H1 (cell line): ENCODE measurements around the gene NOL4L. TPM values are rescaled to one million over a fixed set of nuclear protein-coding genes. Genes with fewer than 3 reads are reported as not detected.

Experiments
- CTCF ChIA-PET: fragments of 300-600 bp; sonication (Branson Sonifier 250); formaldehyde crosslinking; loops from one replicate; lab custom pipeline; 2021; ENCODE audit not compliant: partially characterized antibody; lab: Charles Lee
- POLR2A ChIA-PET: fragments of 300-600 bp; sonication (Branson Sonifier 250); formaldehyde crosslinking; loops from one replicate; lab custom pipeline; 2021; ENCODE audit warnings: inconsistent platforms; ENCODE audit not compliant: partially characterized antibody; lab: Charles Lee
- DNase-seq, 2 experiments: peaks; one replicate each; pipeline versions ENCODE4 v3.0.0 to v3.0.0-alpha.2; 2010 to 2022; ENCODE audit warnings: low spot score in 2 of 2, low read depth in 1 of 2, mixed read lengths in 1 of 2
- FAIRE-seq: peaks from 2 replicates; lab custom pipeline; 2011; peaks lifted over from hg19 to GRCh38; lab: Jason Lieb, UNC
- H2AFZ ChIP-seq: 2 replicates; pipeline ENCODE4 v1.8.1; 2012; ENCODE audit warnings: low read length, inconsistent platforms
- H2AK5ac ChIP-seq: 2 replicates; pipeline ENCODE4 v1.6.1; 2013; ENCODE audit warnings: low read depth, low read length
- H2BK120ac ChIP-seq: replicated peaks from 2 replicates; pipeline ENCODE3; 2013; ENCODE audit warnings: low read depth, low read length, inconsistent platforms
- H2BK12ac ChIP-seq: 2 replicates; pipeline ENCODE4 v1.6.1; 2013; ENCODE audit warnings: low read depth, low read length
- H2BK15ac ChIP-seq: 2 replicates; pipeline ENCODE4 v1.6.1; 2013; ENCODE audit warnings: low read length
- H2BK20ac ChIP-seq: 2 replicates; pipeline ENCODE4 v1.6.1; 2013; ENCODE audit warnings: low read length
- H2BK5ac ChIP-seq: 2 replicates; pipeline ENCODE4 v1.6.1; 2013; ENCODE audit warnings: low read depth, low read length
- H3K14ac ChIP-seq: 2 replicates; pipeline ENCODE4 v1.6.1; 2013; ENCODE audit warnings: inconsistent platforms; ENCODE audit not compliant: insufficient read length
- H3K18ac ChIP-seq: 2 replicates; pipeline ENCODE4 v1.6.1; 2013; ENCODE audit warnings: low read length; ENCODE audit errors: extremely low read depth
- H3K23ac ChIP-seq: 2 replicates; pipeline ENCODE4 v1.6.1; 2013; ENCODE audit warnings: inconsistent platforms; ENCODE audit not compliant: insufficient read length
- H3K23me2 ChIP-seq: 2 replicates; pipeline ENCODE4 v1.6.1; 2013; ENCODE audit warnings: low read depth, low read length
- H3K27ac ChIP-seq: 2 replicates; pipeline ENCODE4 v1.6.1; 2011; ENCODE audit warnings: low read depth, low read length, inconsistent platforms
- H3K27me3 ChIP-seq, 4 experiments: replicated peaks in 1 of 4; 1 replicate in 1 of 4; 2 replicates in 3 of 4; pipeline versions ENCODE4 v1.6.1 to v1.8.1; 2011 to 2013; ENCODE audit warnings: low read length in 3 of 4, mild to moderate bottlenecking in 3 of 4, inconsistent platforms in 2 of 4, mixed read lengths in 2 of 4, moderate library complexity in 1 of 4; ENCODE audit not compliant: control insufficient read depth in 3 of 4, insufficient read depth in 3 of 4; ENCODE audit errors: extremely low read depth in 1 of 4
- H3K36me3 ChIP-seq, 4 experiments: 2 replicates each; pipeline versions ENCODE4 v1.6.1 to v1.8.1; 2011 to 2013; ENCODE audit warnings: mild to moderate bottlenecking in 4 of 4, low read length in 3 of 4, moderate library complexity in 2 of 4, control low read depth in 1 of 4, inconsistent platforms in 1 of 4; ENCODE audit not compliant: insufficient read depth in 4 of 4, control insufficient read depth in 2 of 4
- H3K4ac ChIP-seq: replicated peaks from 2 replicates; pipeline ENCODE3; 2013; ENCODE audit warnings: low read length, low read depth, mixed read lengths, inconsistent platforms; ENCODE audit not compliant: insufficient read length
- H3K4me1 ChIP-seq, 4 experiments: replicated peaks in 1 of 4; 1 replicate in 1 of 4; 2 replicates in 3 of 4; pipeline versions ENCODE4 v1.6.1 to v1.8.1; 2011 to 2013; ENCODE audit warnings: low read length in 3 of 4, inconsistent platforms in 2 of 4, mixed read lengths in 1 of 4; ENCODE audit not compliant: insufficient read depth in 4 of 4, control insufficient read depth in 3 of 4
- H3K4me2 ChIP-seq, 2 experiments: 2 replicates each; pipeline versions ENCODE4 v1.6.1 to v1.8.1; 2011 to 2013; ENCODE audit warnings: low read depth in 2 of 2, low read length in 2 of 2, control low read depth in 1 of 2, inconsistent platforms in 1 of 2, mild to moderate bottlenecking in 1 of 2; ENCODE audit not compliant: insufficient read depth in 1 of 2
- H3K4me3 ChIP-seq, 4 experiments: fragments of 200-600, 300-600 bp in 1 of 4; sonication (generic), shearing (Covaris generic), sonication (Bioruptor Twin) in 1 of 4; 2 replicates each; pipeline versions ENCODE4 v1.5.1 to v1.8.1; 2011 to 2016; ENCODE audit warnings: low read length in 4 of 4, low read depth in 3 of 4, control low read depth in 2 of 4, inconsistent platforms in 2 of 4, mild to moderate bottlenecking in 2 of 4, mixed read lengths in 1 of 4, moderate library complexity in 1 of 4; ENCODE audit not compliant: insufficient read depth in 2 of 4; ENCODE audit errors: extremely low read depth in 1 of 4
- H3K56ac ChIP-seq: replicated peaks from 2 replicates; pipeline ENCODE3; 2013; ENCODE audit warnings: low read depth, mild to moderate bottlenecking, mixed read lengths, low read length, inconsistent platforms; ENCODE audit not compliant: insufficient read length
- H3K79me1 ChIP-seq: 2 replicates; pipeline ENCODE4 v1.6.1; 2013; ENCODE audit warnings: low read depth, low read length, control low read depth
- H3K79me2 ChIP-seq, 2 experiments: 2 replicates each; pipeline versions ENCODE4 v1.6.1 to v1.8.1; 2012 to 2013; ENCODE audit warnings: low read length in 2 of 2, mild to moderate bottlenecking in 2 of 2, inconsistent platforms in 1 of 2; ENCODE audit not compliant: insufficient read depth in 2 of 2, control insufficient read depth in 1 of 2
- H3K9ac ChIP-seq, 4 experiments: replicated peaks in 1 of 4; 1 replicate in 1 of 4; 2 replicates in 3 of 4; pipeline versions ENCODE4 v1.6.1 to v1.8.1; 2011 to 2013; ENCODE audit warnings: low read depth in 3 of 4, low read length in 3 of 4, control low read depth in 2 of 4, mild to moderate bottlenecking in 2 of 4, moderate library complexity in 2 of 4, inconsistent platforms in 1 of 4; ENCODE audit errors: extremely low read depth in 1 of 4
- H3K9me3 ChIP-seq, 2 experiments: 2 replicates each; pipeline versions ENCODE4 v1.6.1 to v1.8.1; 2012 to 2013; ENCODE audit warnings: mild to moderate bottlenecking in 2 of 2, moderate library complexity in 2 of 2, control low read depth in 1 of 2, inconsistent platforms in 1 of 2, low read depth in 1 of 2, low read length in 1 of 2, mixed read lengths in 1 of 2; ENCODE audit not compliant: insufficient read depth in 2 of 2
- H4K20me1 ChIP-seq, 2 experiments: replicated peaks in 1 of 2; 2 replicates each; pipeline versions ENCODE3 to v1.8.1; 2011 to 2013; ENCODE audit warnings: inconsistent platforms in 2 of 2, low read length in 2 of 2, mild to moderate bottlenecking in 1 of 2; ENCODE audit not compliant: insufficient read depth in 2 of 2, control insufficient read depth in 1 of 2
- H4K5ac ChIP-seq: 2 replicates; pipeline ENCODE4 v1.6.1; 2013; ENCODE audit warnings: low read length, low read depth, mixed read lengths, inconsistent platforms; ENCODE audit not compliant: insufficient read length
- H4K8ac ChIP-seq: 2 replicates; pipeline ENCODE4 v1.8.0; 2013; ENCODE audit warnings: mild to moderate bottlenecking, moderate library complexity, low read length, inconsistent platforms; ENCODE audit not compliant: insufficient read depth; ENCODE audit errors: extremely low read depth
- H4K91ac ChIP-seq: replicated peaks from 2 replicates; pipeline ENCODE3; 2013; ENCODE audit warnings: low read length, mixed read lengths, inconsistent platforms; ENCODE audit not compliant: insufficient read length
- CBX8 ChIP-seq: fragments of 300-800, 300-1000 bp; sonication (generic); IDR thresholded peaks from 2 replicates; pipeline ENCODE4 v1.7.1; 2016; ENCODE audit warnings: low read depth, low read length, borderline replicate concordance
- MAFK ChIP-seq: IDR thresholded peaks from 2 replicates; pipeline ENCODE4 v1.6.1; 2012; ENCODE audit warnings: low read depth, mild to moderate bottlenecking, improper control_type of control experiment, low read length
- RBBP5 ChIP-seq: IDR thresholded peaks from 2 replicates; pipeline ENCODE4 v1.7.1; 2012; ENCODE audit warnings: low read depth, mild to moderate bottlenecking, inconsistent platforms, low read length, moderate library complexity, borderline replicate concordance
- SIN3A ChIP-seq, 2 experiments: IDR thresholded peaks in 1 of 2; conservative IDR thresholded peaks in 1 of 2; 2 replicates each; pipeline ENCODE4 v1.6.1; 2011 to 2012; ENCODE audit warnings: low read length in 2 of 2, improper control_type of control experiment in 1 of 2, low read depth in 1 of 2, mild to moderate bottlenecking in 1 of 2
- TAF1 ChIP-seq: IDR thresholded peaks from 2 replicates; pipeline ENCODE4 v1.6.1; 2011; ENCODE audit warnings: mild to moderate bottlenecking, low read depth, low read length
- TBP ChIP-seq: IDR thresholded peaks from 2 replicates; pipeline ENCODE4 v1.6.1; 2011; ENCODE audit warnings: low read depth, low read length, improper control_type of control experiment
- WGBS, 2 experiments: shearing (Covaris generic) in 1 of 2; methylation state at CpG; one replicate each; pipeline versions ENCODE4 v1.1.6 to v1.1.7; 2013 to 2015; ENCODE audit warnings: low lambda C conversion rate in 2 of 2, mixed read lengths in 2 of 2, inconsistent platforms in 1 of 2, low coverage in 1 of 2, missing lambda C conversion rate in 1 of 2; ENCODE audit not compliant: insufficient replicate concordance in 2 of 2, insufficient coverage in 1 of 2, insufficient read length in 1 of 2; ENCODE audit errors: extremely low coverage in 1 of 2, missing lambda C conversion rate in 1 of 2; 5-methylcytosine and 5-hydroxymethylcytosine counted together
- polyA plus RNA-seq, 7 experiments: library from polyadenylated mRNA; depleted of rRNA in 3 of 7; stranded (reverse) in 5 of 7; unstranded in 2 of 7; fragments of >200 nt in 5 of 7; fragments of 200-250 nt in 2 of 7; gene quantifications; 1 replicate in 5 of 7; 2 replicates in 1 of 7; 4 replicates in 1 of 7; pipeline versions ENCODE4 v1.2.1 to v1.2.3, GENCODE V29; 2011 to 2013; ENCODE audit warnings: missing spikeins in 2 of 7, mixed read lengths in 2 of 7
- total RNA-seq: library from RNA; stranded (reverse); fragmentation: NEBNext Ultra II Directional; extraction: Animal tissue kit (Norgen Biotek cat#: 25700); gene quantifications from 2 replicates; pipeline ENCODE4 v1.2.1, GENCODE V29; 2021

The NOL4L gene
- total and polyA plus RNA-seq, 2 of the 8 experiments (the other 6 are each of a cell fraction or from before 2014, with no cell fraction given), result 15.3 to 23.7 TPM

DNA sequence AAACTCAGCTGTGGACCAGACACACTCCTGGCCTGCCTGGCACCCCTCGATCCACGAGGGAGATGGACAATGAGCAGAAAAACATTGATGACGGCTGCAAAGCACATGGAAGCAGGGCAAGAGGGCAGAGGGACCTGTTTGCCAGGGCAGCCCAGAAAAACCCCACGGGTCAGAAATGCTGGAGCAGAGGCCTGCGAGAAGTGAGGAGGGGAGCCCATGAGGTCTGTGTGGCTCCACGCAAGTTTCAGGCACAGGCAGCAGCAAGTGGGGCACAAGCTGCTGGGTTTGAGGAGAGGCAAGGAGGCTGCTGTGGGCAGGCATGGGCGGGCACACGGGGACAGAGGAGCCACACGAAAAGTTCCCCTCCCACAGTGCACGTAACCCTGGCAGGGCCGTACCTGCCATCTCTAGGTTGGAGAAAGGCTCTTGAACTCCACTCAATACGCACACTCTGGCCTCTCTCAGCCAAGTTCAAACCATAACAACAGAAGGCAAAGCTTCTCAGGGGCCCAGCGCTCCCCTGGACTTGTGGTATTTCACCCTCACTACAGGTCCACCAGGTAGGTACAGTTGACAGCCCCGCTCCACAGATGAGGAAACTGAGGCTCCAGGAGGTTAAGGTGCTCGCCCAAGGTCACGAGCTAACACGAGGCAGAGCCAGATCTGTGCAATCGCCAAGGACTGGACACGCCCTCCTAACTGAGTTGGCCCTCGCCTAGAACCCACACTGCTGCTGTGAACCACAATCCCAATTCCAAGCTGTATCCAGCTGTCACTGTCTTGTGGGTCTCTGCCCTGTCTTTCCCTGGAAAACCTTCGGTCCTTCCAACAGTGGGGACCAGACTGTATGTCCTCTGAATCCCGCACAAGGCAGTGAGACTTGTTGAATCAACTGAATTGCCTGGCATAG is 108.2 kb downstream of the NOL4L start:
- peak overlapping the region; percentile 5 for H2BK15ac ChIP-seq
- FAIRE-seq (no peak), DNase-seq (no peak)
- no peak overlapping the region for H4K91ac ChIP-seq
- no peak overlapping the region for H2AK5ac ChIP-seq
- no peak overlapping the region for H3K4me3 ChIP-seq
- H2BK5ac ChIP-seq, result no peak overlapping the region; the same call in 1 of the 2 replicates
- H3K9ac ChIP-seq, result no peak overlapping the region; a peak in 1 of 7 replicates
- H3K4me2 ChIP-seq, result peak overlapping the region; percentile 60 to 66; a peak in 2 of 4 replicates
- H3K4me1 ChIP-seq, result peaks cover 22 to 52% (median 44%) of the 10 kb centered on the region in 4 experiments
- TF ChIP-seq SIN3A (conservative IDR thresholded peaks at IDR 0.05 in 1 of 2, IDR thresholded peaks at IDR 0.05 in 1 of 2; ENCODE audit: low read depth in 1 of 2, low read length in 2 of 2) (no peak), TAF1 (no peak), RBBP5 (no peak), MAFK (no peak), CBX8 (no peak), TBP (no peak)
- H3K36me3 ChIP-seq, result peaks cover 0 to 3% (median 0%) of the 10 kb centered on the region in 4 experiments; a peak in 1 of 8 replicates
- no peak overlapping the region for H3K23ac ChIP-seq
- no peak overlapping the region; the same call in 1 of the 2 replicates for H3K18ac ChIP-seq
- peak overlapping the region; percentile 40; the same call in 1 of the 2 replicates for H4K8ac ChIP-seq
- no peak overlapping the region; the same call in 1 of the 2 replicates for H2BK20ac ChIP-seq
- no peak overlapping the region for H3K56ac ChIP-seq
- H3K79me1 ChIP-seq, result peaks cover 30% of the 10 kb centered on the region
- no peak overlapping the region for H2AFZ ChIP-seq
- CTCF ChIA-PET, result interaction anchor here (0.7 to 2.5 kb wide), 5 partner anchors 9 to 32 kb away, joined by 3 to 10 read pairs (median 6); no protein-coding TSS in a partner anchor
- H3K27me3 ChIP-seq, result no peaks in the 10 kb centered on the region
- H3K27ac ChIP-seq, result no peak overlapping the region
- peak overlapping the region; percentile 3 for H3K4ac ChIP-seq
- no peak overlapping the region for H4K5ac ChIP-seq
- POLR2A ChIA-PET, result interaction anchor here (1.0 to 1.9 kb wide), 6 partner anchors 9 to 31 kb away, joined by 3 to 7 read pairs (median 4); no protein-coding TSS in a partner anchor
- peaks cover 34 to 96% of the 10 kb centered on the region in 2 experiments for H3K79me2 ChIP-seq
- WGBS, 2 experiments, result 86% methylated on average over 22 of the region's 22 CpGs; no CpG with 5 or more reads in 1 of the 2 experiments
- no peak overlapping the region for H3K14ac ChIP-seq
- peaks cover 20 to 56% of the 10 kb centered on the region in 2 experiments for H4K20me1 ChIP-seq
- H2BK12ac ChIP-seq, result 0 out of 2 replicates have a peak overlapping the region, but pooled peaks have one; percentile 98
- H3K9me3 ChIP-seq, result no peaks in the 10 kb centered on the region
- H2BK120ac ChIP-seq, result no peak overlapping the region
- H3K23me2 ChIP-seq, result no peaks in the 10 kb centered on the region; the same call in 1 of the 2 replicates
